Islet of Langerhans (tissue), 1 donor: ENCODE measurements around the gene TMEM91.
"Not testable (repeated sequence)": the region's sequence is repeated elsewhere in the genome, so short reads cannot be mapped to it uniquely, and the experiment has no call there.

Experiments
- FAIRE-seq: peaks from one replicate; lab custom pipeline; 2011; peaks lifted over from hg19 to GRCh38; lab: Jason Lieb, UNC

Gene TMEM91

DNA sequence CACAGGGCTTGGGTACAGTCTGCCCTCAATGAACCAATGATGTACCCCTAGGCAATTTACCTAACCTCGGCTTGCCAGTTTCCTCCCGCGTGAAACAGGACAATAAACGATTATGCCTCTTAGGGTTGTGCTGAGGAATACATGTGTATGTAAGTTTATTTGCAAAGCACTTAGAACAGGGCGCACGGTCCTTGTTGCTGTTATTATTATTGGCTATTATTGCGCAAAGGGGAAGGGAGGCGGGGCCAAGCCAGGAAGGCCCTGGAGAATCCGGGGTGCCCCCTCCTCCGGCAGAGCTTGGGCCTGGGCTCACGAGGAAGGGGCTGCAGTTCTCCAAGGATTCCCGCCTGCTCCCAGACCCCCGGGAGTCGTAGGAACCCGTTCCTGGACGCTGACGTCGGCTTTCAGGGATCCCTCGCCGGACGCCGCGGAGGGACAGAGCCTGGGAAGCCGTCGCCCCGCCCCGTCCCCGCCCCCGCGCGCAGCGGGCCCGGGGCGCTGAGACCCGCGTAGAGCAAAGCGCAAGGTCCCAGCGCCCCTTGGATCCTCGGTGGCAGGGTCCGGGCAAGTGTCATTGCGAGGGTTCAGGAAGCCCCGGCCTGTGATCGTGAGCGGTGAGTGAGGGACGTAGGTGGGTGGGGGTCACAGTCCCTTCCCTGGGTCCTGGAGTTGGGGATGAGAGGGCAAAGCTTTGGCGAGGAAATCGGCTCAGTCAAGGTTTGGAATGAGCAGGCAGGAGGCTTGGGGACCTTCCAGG lies at the start of gene TMEM91:
Gene TMEM91 (plus strand): TSS at position 293 of the 757 bp plus-strand sequence. CDS start 1,777 bp downstream, outside the sequence.
- no peak for FAIRE-seq

DNA sequence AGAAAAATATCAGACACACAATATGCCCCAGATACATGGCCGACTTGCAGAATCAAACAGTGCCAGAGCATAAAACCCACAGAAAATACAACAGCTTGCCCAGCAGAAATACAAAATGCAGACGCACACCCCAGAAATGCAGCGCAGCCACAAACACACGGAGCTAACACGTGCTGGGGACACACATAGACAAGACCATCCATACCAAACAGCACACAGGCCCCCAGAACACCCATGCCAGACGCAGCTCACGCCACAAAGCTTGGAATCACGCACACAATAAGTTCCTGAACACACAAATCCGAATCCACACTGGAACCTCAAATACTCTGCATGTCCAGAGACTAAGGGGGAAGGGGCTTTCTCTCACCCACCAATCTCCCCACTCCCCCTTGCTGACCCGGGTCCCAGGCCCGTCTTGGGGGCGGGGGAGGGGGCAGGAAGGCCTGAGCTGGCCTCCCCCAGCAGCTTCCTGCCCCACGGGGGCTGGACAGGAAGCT lies 49.2 kb upstream of the TMEM91 start:
- FAIRE-seq, result no peak

DNA sequence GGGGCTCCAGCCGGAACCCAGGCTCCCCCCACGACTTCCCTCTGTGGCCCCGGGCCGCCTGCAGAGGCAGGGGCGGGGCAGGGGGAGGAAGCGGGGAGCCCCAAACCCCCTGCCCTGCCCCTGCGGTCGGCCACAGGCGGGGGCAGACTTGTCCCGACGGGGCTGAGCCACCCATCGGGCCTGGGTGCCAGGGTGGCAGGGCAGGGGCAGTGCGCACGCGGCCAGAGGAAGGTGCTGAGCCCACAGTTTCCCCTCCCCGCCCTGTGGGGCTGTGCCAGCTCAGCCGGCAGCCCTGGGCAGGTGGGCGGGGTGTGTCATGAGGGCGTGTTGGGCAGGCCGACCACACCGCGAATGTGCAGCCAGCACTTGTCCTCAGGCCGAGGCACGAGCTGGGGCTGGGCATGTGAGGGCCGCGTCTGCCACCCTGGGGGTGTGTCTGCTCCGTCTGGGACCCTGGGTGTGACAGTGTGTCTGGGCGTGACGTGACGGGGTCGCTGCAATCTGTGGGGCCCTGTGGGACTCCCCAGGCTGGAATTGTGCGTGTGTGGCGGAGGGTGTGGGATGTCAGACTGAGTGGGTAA lies 48.7 kb upstream of the TMEM91 start:
- no peak for FAIRE-seq

- FAIRE-seq, result no peak
Measured at GRCh38 chr19:41328157-41328841, 48.0 kb upstream of the TMEM91 start.

- FAIRE-seq, result no peak
Measured at GRCh38 chr19:41328842-41329225, 47.5 kb upstream of the TMEM91 start.

GRCh38 chr19:41330481-41330880 lies 45.9 kb upstream of the TMEM91 start:
- FAIRE-seq, result no peak

GRCh38 chr19:41330946-41331678 lies 45.2 kb upstream of the TMEM91 start:
- FAIRE-seq, result no peak

DNA sequence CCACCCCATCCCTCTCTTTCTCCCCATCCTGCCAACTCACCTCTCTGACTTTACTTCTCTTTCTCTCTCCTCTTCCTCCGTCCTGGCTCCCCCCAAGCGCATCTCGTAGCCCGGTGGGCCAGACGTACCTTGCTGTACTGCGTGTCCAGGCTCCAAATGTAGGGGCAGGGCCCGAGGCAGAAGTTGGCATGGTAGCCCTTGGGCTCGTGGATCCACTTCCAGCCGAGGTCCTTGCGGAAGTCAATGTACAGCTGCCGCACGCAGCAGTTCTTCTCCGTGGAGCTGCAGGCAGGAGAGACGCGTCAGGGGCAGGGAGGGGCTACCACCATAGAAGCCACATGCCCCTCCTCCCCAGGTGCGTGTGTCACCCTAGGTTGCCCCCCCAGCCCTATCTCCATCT lies 44.3 kb upstream of the TMEM91 start:
- FAIRE-seq, result no peak

DNA sequence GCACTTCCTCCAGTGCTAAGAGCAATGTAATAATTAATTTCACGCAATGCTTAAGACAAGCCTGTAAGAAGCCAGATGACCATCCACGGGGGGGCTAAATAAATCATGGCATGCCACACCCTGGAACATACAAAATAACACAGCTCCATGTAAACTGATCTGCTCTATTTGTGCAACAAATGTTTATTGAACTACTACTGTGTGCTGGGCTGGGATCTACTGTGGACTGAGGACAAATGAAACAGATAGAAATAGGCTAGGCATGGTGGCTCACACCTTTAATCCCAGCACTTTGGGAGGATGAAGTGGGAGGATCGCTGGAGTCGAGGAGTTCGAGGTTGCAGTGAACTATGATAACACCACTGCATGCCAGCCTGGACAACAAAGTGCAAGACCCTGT lies 43.9 kb upstream of the TMEM91 start:
- no peak for FAIRE-seq

GRCh38 chr19:41334793-41335192 lies 41.5 kb upstream of the TMEM91 start:
- no peak for FAIRE-seq

DNA sequence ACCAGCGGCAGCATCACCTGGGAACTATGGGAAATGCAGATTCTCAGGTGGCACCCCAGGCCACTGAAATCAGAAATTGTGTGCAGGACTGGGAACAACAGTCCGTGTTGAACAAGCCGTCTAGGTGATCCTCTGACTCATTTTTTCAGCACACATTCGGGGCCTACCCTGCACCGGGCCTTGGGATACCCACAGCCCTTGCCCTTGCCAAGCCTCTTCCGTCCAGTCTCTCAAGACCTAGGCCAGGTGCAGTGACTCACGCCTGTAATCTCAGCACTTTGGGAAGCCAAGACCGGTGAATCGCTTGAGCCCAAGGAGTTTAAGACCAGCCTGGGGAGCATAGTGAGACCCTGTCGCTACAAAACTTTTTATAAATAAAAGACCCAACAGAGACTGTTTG lies 40.9 kb upstream of the TMEM91 start:
- no peak for FAIRE-seq

DNA sequence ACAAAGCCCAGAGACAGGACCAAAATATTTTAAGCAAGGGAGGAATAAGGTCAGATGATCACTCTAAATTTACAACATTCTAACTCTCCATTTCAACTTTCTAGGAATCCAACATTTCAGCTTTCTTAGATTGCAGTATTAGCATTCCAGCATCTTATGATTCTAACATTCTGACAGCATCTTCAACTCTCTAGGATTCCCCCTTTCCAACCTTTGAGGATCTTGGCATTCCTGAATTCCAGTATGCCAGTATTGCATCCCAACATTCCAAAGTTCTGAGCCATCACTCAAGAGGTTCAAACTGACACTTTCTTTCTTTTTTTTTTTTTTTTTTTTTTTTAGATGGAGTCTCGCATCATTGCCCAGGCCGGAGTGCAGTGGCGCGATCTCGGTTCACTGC lies 36.4 kb upstream of the TMEM91 start:
- no peak for FAIRE-seq

GRCh38 chr19:41341669-41342490 lies 34.5 kb upstream of the TMEM91 start:
- FAIRE-seq, result no peak

DNA sequence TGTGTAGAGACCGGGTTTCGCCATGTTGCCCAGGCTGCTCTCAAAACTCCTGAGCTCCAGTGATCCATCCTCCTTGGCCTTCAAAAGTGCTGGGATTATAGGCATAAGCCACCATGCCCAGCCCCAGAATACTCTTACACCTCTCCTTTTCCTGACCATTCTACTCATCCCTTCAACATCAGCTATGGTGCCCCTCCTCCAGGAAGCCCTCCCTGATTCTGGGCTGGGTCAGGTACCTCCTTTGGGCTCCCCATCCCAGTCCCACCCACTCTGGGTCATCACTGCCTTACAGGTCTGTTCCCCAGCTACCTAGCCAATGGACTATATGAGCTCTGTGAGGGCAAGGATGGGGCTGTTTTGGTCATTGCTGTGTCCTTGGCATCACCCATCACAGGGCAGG lies 32.2 kb upstream of the TMEM91 start:
- no peak for FAIRE-seq

- not testable (repeated sequence) for FAIRE-seq
Measured at GRCh38 chr19:41346916-41347315, 29.4 kb upstream of the TMEM91 start.

DNA sequence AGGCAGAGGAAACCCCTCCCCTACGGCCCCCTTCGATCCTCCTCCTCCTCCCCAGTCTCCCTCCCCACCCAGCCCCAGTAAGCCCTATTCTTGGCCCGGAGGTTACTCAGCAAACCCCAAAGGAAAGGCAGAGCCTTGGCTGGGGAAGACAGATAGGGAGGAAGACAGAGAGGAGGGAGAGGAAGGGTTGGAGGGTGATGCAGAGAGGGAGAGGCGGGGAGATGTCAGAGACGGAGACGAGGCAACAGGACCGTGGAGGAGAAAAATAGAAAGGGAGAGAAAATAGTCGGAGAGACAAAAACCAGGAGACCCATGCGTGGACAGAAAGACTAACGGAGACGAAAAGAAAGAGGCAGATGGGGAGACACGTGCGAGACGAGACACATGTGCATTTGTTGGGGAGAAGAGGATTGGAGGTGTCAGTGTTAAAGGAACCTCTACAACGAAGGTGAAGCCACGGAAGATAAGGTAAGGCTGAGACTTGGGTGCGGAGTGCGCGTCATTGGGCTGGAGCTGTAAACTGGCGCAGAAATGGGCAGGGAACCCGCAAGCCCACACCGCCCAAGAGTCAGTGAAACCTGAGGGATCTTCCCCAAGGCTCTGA lies 25.5 kb upstream of the TMEM91 start:
- FAIRE-seq, result no peak

DNA sequence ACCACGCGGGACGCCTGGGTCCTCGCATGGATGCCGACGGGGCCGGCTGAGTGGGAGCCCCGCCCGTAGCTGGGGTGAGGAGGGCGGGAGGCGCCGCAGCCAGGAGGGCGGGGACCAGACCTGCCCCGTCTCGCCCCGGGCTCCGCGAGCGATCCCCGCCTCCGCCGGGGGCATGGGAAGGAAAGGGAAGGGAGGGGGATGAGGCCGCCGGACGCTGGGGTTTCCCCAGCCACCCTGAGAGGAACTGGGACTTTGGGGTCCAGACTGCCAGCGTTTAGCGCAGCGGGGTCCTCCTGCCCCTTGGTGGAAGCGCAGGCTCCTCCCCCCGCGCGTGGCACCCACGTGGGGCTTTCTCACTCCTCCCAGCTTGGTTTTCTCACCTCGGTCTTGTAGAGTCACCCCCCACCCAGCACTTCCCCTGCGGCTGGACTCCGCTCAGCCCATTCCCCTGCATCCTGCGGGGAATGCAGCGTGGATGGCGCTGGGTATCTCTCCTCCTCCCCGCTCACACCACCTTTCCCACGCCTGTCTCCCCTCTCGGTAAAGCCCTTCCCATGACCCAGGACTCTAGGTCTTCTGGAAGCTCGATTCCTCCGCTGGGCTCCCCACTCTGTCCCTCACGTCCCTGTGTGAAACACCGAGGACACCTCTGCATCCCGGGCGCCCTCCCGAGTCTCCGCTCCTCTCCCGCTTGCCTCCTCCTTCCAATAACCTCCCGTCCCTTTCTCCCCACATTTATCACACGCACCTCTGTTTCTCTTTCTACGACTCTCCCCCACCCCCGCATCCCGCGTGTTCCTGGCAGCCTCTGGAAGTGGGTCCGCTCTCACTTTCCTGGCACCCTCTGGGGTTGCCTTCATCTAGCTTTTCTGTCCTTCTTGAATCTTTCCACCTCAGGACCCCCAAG lies 24.7 kb upstream of the TMEM91 start:
- no peak for FAIRE-seq

DNA sequence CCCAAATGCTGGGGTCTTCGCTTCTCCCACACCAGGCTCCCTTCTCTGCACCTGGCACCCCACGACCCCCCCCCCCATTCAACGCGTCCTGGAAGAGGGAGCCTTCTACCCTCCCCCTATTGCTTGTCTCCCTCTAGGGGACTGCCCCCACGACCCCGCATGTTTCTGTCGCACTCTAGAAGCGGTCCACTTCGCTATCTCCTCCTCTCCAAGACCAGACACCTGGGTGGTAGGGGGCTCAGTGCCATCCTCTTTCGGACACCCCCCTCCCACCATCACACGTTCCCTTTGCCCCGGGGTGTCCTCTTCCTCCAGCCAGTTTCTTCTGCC lies 24.1 kb upstream of the TMEM91 start:
- no peak for FAIRE-seq

GRCh38 chr19:41352609-41353465 lies 23.5 kb upstream of the TMEM91 start:
- FAIRE-seq, result no peak
